Peyer's patch (tissue), 4 donors: ENCODE measurements around the gene LTB4R. TPM values are rescaled to one million over a fixed set of nuclear protein-coding genes. Genes with fewer than 3 reads are reported as not detected.

ENCODE experiments used
- DNase-seq, 3 donors: peaks; one replicate each; pipeline ENCODE4 v3.0.0-alpha.2; 2017 to 2019
- H3K27ac ChIP-seq, 4 donors: fragments of 200-600 bp; sonication (generic); one replicate each; pipeline ENCODE4 v1.5.1; 2016 to 2019
- H3K27me3 ChIP-seq, 2 donors: fragments of 200-600 bp; sonication (generic); one replicate each; pipeline ENCODE4 v1.5.1; 2019
- H3K36me3 ChIP-seq, 3 donors: fragments of 200-600 bp; sonication (generic); one replicate each; pipeline ENCODE4 v1.5.1; 2016 to 2019
- H3K4me1 ChIP-seq, 4 donors: fragments of 200-600 bp; sonication (generic); one replicate each; pipeline ENCODE4 v1.5.1; 2016 to 2019
- H3K4me3 ChIP-seq, 4 donors: fragments of 200-600 bp; sonication (generic); 1 replicate in 3 of 4; 2 replicates in 1 of 4; pipeline ENCODE4 v1.5.1; 2016 to 2019; ENCODE audit warnings: mild to moderate bottlenecking in 1 of 4
- H3K9me3 ChIP-seq, 4 donors: fragments of 200-600 bp; sonication (generic); one replicate each; pipeline ENCODE4 v1.5.1; 2016 to 2019; ENCODE audit warnings: mild to moderate bottlenecking in 1 of 4
- CTCF ChIP-seq, 6 experiments: fragments of 450-650 bp in 4 of 6; fragments of 200-600 bp in 2 of 6; sonication (generic) in 1 of 6; IDR thresholded peaks; one replicate each; pipeline ENCODE4 v1.5.1; 2017 to 2019; ENCODE audit warnings: antibody characterized with exemption in 6 of 6, mild to moderate bottlenecking in 3 of 6, moderate library complexity in 1 of 6
- POLR2A ChIP-seq, 2 donors: fragments of 450-650 bp; IDR thresholded peaks; one replicate each; pipeline ENCODE4 v1.5.1; 2017; ENCODE audit warnings: antibody characterized with exemption in 2 of 2, mild to moderate bottlenecking in 2 of 2, moderate library complexity in 2 of 2
- total RNA-seq, 4 donors: library from RNA; depleted of rRNA; stranded (reverse); fragments of >200 nt; gene quantifications; one replicate each; pipeline ENCODE4 v1.1.0, GENCODE V29; 2016

The LTB4R gene
- total RNA-seq, 4 donors from 2014 or later = 5.1 to 28.5 (median 10.1) TPM

GRCh38 chr14:24340606-24341005 is 29.3 kb downstream of the LTB4R start:
- peaks cover 0 to 17% (median 5%) of the 10 kb centered on the region in 4 donors for H3K4me1 ChIP-seq
- no peak overlapping the region for H3K27ac ChIP-seq
- no peak for DNase-seq
- peaks cover 0 to 26% (median 0%) of the 10 kb centered on the region in 3 donors for H3K36me3 ChIP-seq
- H3K27me3 ChIP-seq = no peaks in the 10 kb centered on the region
- H3K4me3 ChIP-seq = no peak overlapping the region
- H3K9me3 ChIP-seq = no peaks in the 10 kb centered on the region
- TF ChIP-seq CTCF (IDR thresholded peaks at IDR 0.05) (no peak), POLR2A (IDR thresholded peaks at IDR 0.05) (no peak)

- Histone ChIP-seq H3K36me3 (peaks cover 0 to 7% (median 0%) of the 10 kb centered on the region in 3 donors), H3K4me1 (peaks cover 0 to 22% (median 5%) of the 10 kb centered on the region in 4 donors), H3K4me3 (no peak overlapping the region), H3K27me3 (no peaks in the 10 kb centered on the region), H3K9me3 (no peaks in the 10 kb centered on the region), H3K27ac (no peak overlapping the region)
- TF ChIP-seq CTCF (IDR thresholded peaks at IDR 0.05) = no peak
- no peak for TF ChIP-seq POLR2A (IDR thresholded peaks at IDR 0.05)
- no peak for DNase-seq
Measured at GRCh38 chr14:24342889-24343288, 31.6 kb downstream of the LTB4R start.

DNA sequence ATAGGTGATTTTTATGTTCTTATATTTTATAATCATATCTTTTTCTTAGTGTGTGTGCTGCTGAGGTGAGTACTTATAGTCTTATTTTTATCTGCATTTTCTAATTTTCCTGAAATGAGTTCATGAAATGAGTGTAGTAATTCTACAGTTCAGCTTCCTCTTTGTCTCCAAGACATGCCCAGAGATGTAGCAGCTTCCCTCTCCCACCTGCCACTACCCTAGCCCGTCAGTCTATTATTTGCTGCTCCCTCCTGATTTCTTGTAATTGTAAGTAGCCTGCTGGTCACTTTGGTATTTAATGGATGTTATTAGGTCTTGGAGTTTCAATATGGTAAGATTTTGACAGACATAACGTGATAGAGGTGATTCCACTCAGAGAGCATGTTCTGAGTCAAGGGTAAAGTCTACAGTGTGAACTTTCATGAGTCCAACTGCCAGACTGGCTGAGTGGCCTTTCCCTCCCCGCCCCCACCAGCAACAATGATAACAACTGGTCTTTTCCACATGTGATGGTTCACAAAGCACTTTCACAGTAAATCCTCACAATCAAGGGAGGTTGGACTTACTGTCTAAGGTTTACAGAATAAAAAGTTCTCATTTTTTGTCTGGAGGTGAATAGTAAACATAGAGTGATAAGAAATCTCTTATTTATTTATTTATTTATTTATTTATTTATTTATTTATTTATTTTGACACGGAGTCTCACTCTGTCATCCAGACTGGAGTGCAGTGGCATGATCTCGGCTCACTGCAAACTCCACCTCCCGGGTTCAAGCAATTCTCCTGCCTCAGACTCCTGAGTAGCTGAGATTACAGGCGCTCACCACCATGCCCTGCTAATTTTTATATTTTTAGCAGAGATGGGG is 32.7 kb downstream of the LTB4R start:
- Histone ChIP-seq H3K27ac (peak overlapping the region in 2 of 4 donors; percentile 40 to 41), H3K9me3 (no peaks in the 10 kb centered on the region), H3K4me3 (no peak overlapping the region), H3K36me3 (no peaks in the 10 kb centered on the region), H3K4me1 (peaks cover 0 to 11% (median 1%) of the 10 kb centered on the region in 4 donors), H3K27me3 (no peaks in the 10 kb centered on the region)
- TF ChIP-seq CTCF (IDR thresholded peaks at IDR 0.05) = no peak
- TF ChIP-seq POLR2A (IDR thresholded peaks at IDR 0.05) = no peak
- peak in 2 of 3 donors; percentile 75 to 82 for DNase-seq

- TF ChIP-seq CTCF (IDR thresholded peaks at IDR 0.05) (no peak), POLR2A (IDR thresholded peaks at IDR 0.05) (no peak)
- DNase-seq = no peak
- no peaks in the 10 kb centered on the region for H3K27me3 ChIP-seq
- H3K9me3 ChIP-seq = no peaks in the 10 kb centered on the region
- H3K27ac ChIP-seq = no peak overlapping the region
- H3K4me1 ChIP-seq = peaks cover 0 to 13% (median 0%) of the 10 kb centered on the region in 4 donors
- no peaks in the 10 kb centered on the region for H3K36me3 ChIP-seq
- H3K4me3 ChIP-seq = no peak overlapping the region
Measured at GRCh38 chr14:24347134-24347533, 35.8 kb downstream of the LTB4R start.

DNA sequence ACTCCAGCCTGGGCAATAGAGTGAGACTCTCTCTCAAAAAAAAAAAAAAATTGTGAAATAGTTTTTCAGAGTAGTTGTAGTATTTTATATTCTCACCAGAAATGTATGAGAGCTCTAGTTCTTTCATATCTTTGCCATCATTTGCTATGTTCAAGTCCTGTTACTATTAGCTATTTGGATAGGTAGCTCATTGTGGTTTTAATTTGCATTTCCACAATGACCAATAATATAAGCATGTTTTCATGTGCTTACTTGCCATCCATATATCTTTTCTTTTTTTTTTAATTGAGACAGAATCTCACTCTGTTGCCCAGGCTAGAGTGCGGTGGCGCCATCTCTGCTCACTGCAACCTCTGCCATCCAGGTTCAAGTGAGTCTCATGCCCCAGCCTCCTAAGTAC is 36.9 kb downstream of the LTB4R start:
- no peaks in the 10 kb centered on the region for H3K9me3 ChIP-seq
- TF ChIP-seq CTCF (IDR thresholded peaks at IDR 0.05) = no peak
- TF ChIP-seq POLR2A (IDR thresholded peaks at IDR 0.05) = no peak
- H3K4me3 ChIP-seq = no peak overlapping the region
- H3K27me3 ChIP-seq = no peaks in the 10 kb centered on the region
- no peak for DNase-seq
- no peaks in the 10 kb centered on the region for H3K36me3 ChIP-seq
- peaks cover 0 to 13% (median 0%) of the 10 kb centered on the region in 4 donors for H3K4me1 ChIP-seq
- no peak overlapping the region for H3K27ac ChIP-seq
